Kasumi-1 (cell line): ENCODE measurements around the gene ATL1.
"Not testable (repeated sequence)": the region's sequence is repeated elsewhere in the genome, so short reads cannot be mapped to it uniquely, and the experiment has no call there.

Experiments used
- DNase-seq, 2 experiments: peaks; one replicate each; lab custom pipeline; 2025; lab: John Stamatoyannopoulos, UW

Gene ATL1

GRCh38 chr14:50658203-50658602, 98.3 kb downstream of the ATL1 start:
- no peak for DNase-seq

- DNase-seq, result no peak
Measured at GRCh38 chr14:50659327-50659974, 99.5 kb downstream of the ATL1 start.

- not testable (repeated sequence) for DNase-seq
Measured at GRCh38 chr14:50664579-50664978, 104.6 kb downstream of the ATL1 start.

- not testable (repeated sequence) for DNase-seq
Measured at GRCh38 chr14:50665300-50665699, 105.4 kb downstream of the ATL1 start.

GRCh38 chr14:50666772-50667683, 107.1 kb downstream of the ATL1 start:
- peak in 1 of 2 experiments; percentile 39 for DNase-seq

- no peak for DNase-seq
Measured at GRCh38 chr14:50667684-50667995, 107.7 kb downstream of the ATL1 start.

- peak; percentile 57 to 66 for DNase-seq
Measured at GRCh38 chr14:50667996-50668825, 108.3 kb downstream of the ATL1 start, which contains the start of gene SAV1. TSS of gene SAV1 (minus strand) at chr14:50668306. CDS start at chr14:50667967, 339 bp downstream.

- no peak for DNase-seq
Measured at GRCh38 chr14:50668826-50669143, 108.8 kb downstream of the ATL1 start.

GRCh38 chr14:50669441-50669986, 109.6 kb downstream of the ATL1 start:
- DNase-seq, result no peak

GRCh38 chr14:50670196-50670865, 110.4 kb downstream of the ATL1 start:
- no peak for DNase-seq

GRCh38 chr14:50670866-50671256, 110.9 kb downstream of the ATL1 start:
- no peak for DNase-seq

- DNase-seq, result no peak
Measured at GRCh38 chr14:50675597-50675996, 115.7 kb downstream of the ATL1 start.

GRCh38 chr14:50676814-50677516, 117.0 kb downstream of the ATL1 start:
- DNase-seq, result peak in 1 of 2 experiments; percentile 47

- DNase-seq, result peak; percentile 74 to 78
Measured at GRCh38 chr14:50677527-50678063, 117.7 kb downstream of the ATL1 start.

GRCh38 chr14:50678163-50678562, 118.2 kb downstream of the ATL1 start:
- no peak for DNase-seq

GRCh38 chr14:50679674-50680073, 119.7 kb downstream of the ATL1 start:
- DNase-seq, result no peak
